Epidermal melanocyte (primary cell): ENCODE measurements around the gene DDX41.

Experiments
- DNase-seq: peaks from one replicate; pipeline ENCODE4 v3.0.0; 2011; ENCODE audit warnings: low spot score; ENCODE audit not compliant: insufficient read length

The DDX41 gene

DNA sequence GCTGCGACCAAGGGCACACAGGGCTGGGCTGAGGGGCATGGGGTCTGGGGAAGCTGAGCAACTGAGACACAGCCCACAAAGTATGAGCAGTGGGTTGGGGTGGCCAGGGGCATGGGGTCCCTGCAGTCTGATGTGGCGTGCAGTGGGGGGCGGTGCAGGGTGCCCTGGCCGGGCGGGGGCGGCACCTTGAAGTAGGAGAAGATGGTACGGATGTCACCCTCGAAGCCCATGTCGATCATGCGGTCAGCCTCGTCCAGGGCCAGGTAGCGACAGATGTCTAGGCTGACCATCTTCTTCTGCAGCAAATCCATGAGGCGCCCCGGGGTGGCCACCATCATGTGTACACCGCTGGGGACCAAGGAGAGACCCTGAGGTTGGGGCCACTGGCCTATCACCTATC is 3.3 kb downstream of the DDX41 start:
- DNase-seq, result no peak

DNA sequence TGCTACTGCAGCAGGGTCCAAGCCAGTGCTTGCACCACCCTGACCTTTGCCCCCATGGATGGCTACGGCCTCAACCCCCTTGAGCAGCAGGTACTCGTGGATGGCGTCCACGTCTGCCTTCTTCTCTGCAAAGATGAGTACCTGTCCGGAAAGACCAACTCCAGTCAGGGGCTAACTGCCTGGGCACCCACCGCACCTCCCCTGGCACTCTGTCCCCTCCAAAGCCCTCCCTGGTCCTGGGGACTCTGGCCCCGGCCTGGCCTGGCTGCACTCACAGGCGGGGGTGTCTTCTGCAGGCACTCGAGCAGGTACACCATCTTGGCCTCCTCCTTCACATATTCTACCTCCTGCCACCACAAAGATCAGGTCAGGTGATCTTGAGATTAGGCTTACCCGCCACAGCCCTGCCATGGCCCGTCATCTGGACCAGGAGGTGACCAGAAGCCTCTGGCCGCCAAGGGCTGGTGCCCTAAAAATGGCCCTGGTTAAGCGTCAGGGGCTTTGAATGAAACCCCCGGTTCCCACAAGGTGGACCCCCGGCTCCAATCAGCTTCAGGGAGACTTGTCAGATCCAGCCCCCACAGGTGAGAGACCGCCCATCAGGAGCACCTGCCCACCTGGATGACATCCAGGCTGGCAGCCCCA is 3.9 kb downstream of the DDX41 start:
- no peak for DNase-seq

DNA sequence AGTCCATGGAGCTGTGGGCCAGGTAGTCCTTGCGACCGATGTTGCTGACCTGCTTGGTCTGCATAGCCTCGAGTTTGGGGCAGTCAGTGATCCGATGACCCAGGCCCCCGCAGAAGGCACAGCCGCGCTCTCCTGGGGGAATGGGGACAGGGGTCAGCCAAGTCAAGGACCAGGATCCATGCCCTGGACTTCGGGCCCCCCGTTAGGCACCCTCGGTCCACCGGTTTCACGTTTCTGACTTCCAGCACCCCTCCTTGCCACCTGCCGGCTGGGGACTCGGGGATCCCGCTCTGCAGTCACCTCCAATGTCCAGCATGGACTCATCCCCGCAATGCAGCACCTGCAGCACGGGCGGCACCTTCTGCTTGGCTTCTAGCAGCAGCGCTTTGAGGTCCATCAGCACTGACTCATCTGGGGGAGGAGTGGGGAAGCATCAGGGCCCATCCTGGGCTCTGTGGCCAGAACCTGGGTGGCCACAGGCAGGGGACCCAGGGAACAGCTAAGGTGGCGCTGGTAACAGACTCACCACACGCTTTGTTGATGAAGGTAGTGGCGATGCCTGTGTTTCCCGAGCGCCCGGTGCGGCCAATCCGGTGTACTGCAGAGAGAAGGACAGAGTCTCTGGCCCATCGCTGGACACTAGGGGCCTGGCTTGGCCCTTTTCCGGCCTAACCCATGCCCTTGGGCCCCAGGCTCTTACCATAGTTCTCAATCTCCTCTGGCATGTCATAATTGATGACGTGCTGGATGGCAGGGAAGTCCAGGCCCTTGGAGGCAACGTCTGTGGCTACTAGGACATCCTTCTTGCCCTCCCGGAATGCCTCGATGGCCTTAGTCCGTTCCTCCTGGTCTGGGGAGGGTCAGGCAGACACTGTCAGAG is 4.7 kb downstream of the DDX41 start:
- DNase-seq, result no peak

DNA sequence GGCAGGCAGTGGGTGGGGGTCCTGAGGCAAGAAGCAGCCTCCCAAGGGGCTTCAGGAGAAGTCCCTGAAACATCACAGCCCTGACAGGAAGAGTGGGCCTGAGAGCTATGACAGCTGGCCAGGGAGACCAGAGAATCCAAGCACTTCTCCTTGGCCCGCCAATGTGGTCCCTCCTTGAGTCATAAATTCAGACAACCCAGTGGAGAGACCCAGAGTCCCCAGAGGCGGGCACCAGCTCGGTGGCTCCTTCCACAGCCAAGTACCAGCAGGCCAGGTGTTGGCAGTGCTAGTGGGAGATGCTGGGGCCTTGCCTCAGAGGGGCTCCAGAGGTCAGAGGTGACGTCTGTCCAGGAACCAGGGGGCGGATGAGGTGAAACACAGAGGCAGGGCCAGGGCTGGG is 5.6 kb downstream of the DDX41 start:
- no peak for DNase-seq

DNA sequence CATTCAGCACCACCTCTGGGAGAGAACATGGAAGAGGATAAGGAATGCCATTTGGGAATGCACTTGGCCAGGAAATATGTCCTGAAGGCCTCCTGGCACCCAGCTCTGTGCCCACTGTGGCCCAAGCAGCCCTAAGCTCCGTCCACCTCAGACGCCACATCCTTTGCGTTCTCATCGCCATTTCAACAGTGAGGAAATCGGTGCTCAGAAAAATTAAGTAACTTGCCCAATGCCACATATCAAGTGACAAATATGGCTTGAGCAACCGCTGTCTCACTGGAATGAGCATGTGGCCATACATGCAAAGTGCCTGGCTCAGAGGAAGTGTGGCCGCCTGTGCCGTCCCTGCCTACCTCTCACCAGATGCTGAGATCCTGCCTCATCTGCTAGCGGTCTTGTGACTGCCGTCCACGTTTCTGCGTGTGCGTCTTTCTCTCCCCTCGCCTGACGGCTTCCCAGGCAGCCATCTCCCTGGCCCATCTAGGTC is 6.2 kb downstream of the DDX41 start:
- DNase-seq, result no peak

DNA sequence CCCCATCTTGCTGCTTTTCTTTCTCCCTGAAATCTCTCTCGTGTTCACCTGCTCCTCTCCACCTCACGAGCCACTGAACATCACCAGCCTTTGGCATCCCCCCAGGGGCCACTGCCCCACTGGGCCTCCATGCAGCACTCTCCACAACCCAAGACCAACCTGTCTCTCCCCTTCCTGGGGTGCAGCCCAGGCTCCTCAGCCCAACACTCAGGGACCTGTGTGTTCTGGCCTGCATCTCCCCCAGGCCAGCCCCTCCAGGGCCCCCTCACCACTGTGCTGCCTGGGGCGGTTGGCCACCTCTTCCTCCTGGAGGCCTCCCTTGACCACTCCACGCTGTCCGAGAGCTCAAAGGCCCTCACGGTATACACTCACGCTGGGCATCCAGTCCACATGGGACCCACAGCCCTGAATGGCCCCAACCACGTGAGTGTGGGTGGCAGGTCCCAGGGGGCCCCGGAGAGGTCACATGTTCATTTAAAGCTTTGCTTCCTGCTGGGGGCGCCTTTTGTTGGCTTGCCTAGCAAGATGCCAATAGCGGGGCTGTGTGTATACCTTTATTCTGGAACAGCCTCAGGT is 6.7 kb downstream of the DDX41 start:
- no peak for DNase-seq

DNA sequence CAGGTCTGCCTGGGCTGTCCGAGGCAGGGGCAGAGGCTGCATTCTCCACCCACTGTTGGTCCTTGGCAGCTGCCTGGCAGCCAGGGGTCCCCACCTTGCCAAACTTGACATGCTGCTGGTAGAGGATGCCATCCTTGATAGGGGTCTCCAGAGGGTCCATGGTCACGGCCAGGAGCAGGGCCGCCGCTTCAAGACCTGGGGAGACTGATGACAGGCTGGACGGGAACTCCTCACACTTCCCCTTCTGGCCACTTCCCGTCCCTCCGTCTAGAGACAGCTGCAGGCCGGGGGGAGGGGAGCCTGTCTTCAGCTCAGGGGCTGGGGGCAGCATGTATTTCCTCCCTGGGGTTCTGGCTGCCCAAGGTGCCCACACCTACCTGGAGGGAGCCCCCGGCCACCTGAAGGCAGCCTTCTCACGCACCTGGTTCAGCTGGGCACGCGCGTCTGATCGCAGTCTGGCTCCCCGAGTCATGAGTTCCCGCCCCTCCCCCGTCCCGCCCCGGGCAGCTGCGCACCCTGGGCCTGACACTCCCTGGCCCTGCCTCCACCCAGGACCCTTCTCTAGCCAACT is 7.3 kb downstream of the DDX41 start, which contains the start of gene DOK3:
DOK3 (minus strand) TSS at position 446 of the 571 bp plus-strand sequence; CDS start at position 160, 286 bp downstream.
- DNase-seq, result no peak

DNA sequence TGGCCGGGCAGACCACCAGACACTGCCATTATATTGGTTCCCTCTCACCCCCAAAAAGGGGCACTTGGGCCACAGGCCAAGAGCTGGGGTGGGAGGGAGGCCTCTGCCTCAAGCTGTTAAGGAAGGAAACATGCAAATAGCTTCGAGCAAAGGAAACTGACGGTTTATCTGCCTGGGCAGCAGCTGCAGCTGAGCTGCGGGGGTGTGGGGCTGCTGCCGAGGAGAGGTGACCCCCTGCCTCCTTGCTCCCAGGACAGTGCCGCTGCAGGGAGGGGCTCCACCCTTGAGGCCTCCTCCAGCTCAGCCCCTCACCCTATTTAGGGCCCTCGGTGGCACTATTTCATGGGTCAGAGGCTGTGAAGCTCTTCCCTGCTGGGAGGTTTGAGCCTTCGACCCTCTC is 7.9 kb downstream of the DDX41 start:
- DNase-seq, result no peak

DNA sequence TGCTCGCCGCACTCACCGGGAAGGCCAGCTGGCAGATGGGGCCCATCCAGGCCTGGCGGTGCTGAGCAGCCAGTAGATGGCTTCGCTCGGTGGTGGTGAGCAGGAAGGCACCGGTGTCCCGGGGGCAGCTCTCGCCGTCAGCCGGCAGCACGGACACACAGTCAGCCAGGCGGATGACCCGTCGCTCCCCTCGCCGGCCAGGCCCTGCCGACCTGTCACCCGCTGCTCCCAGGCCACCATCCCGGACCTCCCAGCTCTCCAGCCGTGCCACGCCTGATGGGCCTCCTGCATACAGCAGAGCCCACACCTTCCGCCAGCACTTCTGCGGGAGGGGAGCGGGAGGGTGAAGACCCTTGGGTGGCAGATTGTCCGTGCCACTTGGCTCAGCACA is 8.5 kb downstream of the DDX41 start:
- no peak for DNase-seq

DNA sequence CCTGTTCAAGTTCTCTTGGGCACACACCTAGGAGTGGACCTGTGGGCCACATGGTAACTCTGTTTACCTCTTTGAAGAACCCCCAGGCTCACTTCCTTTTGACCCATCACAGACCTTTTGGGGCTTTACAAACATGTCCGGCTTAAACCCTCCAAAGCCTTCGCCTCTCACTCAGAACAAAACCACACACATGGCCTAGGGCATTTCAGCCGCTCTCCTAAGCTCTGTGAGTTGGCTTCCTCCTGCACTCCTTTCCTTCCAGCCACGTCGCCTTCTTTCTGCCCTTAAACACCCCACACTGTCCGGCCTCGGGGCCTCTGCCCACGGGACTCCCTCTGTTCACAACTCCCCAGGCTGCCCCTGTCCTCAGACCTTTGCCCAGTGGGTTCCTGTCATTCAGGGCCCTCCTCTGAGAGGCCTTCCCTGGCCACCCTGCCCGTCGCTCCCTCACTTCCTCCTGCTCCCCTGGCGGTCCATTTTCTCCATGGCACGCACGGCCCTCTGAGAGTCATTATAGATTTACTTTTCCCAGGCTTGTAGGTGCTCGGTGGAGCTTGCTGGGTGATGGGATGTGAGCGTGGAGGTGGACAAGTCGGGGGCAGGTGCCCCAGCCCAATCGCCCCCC is 9.1 kb downstream of the DDX41 start:
- DNase-seq, result no peak

DNA sequence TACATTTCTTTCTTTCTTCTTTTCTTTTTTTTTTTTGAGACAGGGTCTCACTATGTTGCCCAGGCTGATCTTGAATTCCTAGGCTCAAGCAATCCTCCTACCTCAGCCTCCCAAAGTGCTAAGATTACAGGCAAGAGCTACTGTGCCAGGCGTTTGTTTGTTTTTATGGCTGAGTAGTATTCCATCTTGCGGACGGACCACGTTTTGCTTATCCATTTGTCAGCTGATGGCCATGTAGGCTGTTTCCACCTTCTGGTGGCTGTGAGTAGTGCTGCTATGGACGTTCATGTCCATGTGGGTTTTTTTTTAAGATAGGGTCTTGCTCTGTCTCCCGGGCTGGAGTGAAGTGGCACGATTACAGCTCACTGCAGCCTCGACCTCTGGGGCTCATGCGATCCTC is 9.6 kb downstream of the DDX41 start:
- DNase-seq, result no peak

DNA sequence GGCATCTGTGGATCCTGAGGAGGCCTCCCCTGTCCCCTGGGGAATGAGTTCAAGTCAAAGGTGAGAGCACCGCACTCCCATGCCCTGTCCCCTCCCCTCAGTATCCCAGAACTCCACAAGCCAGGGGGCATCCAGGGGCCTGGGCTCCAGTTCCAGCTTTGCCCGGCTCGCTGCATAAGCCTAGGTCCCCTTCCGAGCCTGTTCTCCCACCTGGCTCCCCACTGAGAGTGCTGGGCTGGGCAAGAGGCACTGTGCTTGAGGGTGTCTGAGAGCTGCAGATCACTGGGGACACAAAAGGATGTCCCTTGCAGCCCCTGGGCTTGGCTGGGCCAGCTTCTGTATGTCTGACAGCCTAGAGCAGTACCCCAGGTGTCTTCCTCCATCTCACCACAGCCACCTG is 11.7 kb downstream of the DDX41 start:
- no peak for DNase-seq

DNA sequence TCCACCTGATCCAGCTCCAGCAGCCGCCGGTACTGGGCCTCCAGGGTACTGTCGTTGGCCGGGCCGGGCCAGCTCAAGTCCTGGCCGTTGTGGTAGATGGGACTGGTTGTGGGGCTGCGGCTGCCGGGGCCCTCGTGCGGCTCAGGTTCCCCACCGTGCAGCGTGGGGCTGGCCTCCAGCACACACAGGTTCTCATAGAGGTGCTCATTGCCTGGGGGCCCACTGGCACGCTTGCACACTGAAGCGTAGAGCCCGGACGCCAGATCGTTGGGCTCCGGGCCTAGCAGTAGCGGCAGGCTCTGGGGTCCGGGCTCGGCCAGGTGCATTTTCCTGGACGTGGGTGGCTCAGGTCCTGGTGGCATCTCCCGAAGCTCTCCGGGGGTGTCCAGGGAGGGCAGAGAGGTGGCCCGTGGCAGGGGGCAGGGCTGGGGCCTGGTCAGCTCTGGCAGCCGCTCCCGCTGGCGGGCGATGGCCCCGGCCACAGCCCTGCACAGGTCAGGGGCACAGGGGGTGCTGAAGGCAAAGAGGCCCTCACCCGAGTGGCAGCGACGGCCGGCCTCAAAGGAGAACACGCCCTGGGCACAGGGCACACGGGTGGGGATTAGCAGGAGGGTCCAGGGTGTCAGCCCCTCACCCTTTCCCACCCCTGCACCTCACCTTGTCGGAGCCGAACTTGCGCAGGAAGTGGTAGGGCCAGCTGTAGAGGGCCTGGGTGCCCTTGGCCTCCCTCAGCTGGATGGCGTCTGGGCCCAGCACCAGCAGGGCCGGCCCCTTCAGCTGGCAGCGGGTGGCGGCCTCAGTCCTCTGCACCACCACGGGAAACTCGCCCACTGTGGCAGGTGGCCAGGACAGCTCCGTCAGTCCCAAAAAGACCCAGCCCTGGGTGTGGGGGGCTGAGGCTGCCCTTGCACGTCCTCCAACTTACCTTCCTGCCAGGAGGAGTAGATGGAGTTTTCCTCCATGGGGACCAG is 12.4 kb downstream of the DDX41 start:
- DNase-seq, result no peak

DNA sequence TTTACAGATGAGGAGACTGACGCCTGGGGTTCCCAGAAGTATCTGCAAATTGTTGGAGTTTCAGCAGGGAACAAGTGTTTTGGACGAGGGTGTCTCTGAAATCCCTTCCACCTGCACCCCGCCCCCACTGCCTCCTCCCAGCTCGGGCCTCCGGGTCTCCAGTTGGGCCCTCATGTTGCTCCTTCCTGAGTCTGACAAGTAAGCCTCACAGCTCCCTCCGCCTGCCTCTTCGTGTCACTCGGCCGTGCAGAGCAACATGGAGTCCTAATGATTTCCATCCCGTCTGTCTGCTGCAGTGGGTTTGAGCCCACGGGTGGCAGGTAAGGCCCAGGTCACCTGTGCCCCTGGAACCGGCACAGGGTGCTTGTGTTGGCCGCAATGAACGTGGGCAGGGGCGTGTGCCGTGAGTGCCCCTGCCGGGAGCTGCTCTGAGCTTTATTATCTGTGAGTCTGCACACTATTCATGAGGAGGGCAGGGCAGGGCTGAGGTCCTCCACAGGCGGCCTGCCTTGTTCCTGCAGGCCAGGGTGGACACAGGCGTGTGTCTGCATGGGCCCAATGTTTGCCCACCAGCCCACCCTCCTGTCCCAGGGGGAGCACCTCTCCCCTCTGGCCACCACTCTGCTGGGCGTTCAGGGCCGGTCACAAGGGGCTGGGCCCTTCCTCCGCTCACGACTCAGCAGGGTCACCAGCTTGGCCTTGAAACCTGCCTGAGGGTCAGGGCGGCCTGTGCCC is 13.2 kb downstream of the DDX41 start:
- no peak for DNase-seq

DNA sequence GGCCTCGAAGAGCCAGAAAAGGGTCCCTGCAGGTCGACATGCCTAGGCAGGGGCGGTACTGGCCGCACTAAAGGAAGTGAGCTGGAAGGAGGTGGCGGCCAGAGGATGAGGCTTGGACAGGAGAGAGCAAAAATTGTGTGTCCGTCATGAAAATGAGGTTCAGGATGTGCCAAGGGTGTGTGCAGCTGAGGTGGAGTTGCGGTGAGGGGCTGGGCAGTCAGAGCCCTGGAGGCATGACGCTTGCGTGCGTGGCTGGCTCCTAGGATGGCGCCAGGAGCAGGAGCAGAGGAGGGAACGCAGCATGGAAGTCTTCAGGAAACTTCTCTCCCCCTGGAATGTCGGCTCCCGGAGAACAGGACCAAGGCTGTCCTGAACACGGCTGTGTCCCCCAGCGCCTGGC is 13.9 kb downstream of the DDX41 start:
- no peak for DNase-seq

DNA sequence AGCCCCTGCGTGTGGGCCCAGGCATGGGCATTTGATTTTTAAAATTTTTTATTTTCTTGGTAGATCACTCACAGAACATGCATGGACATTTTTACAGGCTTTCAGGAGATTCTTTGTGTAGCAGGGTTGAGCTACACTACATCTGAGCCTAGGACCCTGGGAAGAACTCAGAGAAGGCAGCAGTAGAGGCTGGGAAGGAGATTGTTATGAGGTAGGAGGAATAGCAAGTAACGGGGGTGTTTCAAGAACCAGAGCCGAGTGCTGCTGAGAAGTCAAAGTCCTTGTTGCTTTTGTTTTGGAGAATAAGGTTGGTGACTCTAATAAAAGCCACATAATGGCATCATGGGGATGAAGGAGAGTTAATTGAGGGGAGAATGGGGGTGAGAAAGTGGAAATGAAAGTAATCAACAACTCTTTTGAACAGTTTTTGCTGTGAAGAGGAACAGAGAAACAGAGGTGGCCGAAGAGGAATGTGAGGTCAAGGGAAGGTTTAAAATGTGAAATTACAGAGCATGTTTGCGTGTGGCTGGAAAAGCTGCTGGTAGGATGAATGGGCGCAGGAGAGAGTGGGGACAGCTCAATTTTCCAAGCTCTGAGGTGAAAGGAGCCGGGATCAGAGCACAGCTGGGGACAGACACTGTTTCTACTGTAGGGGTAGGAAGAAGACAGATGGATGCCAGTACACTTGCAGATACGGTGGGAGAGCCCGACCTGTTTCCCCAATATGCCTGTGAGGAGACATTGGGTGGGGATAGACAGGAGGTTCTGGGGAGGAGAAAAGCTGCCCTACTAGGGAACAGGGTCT is 14.7 kb downstream of the DDX41 start:
- no peak for DNase-seq

DNA sequence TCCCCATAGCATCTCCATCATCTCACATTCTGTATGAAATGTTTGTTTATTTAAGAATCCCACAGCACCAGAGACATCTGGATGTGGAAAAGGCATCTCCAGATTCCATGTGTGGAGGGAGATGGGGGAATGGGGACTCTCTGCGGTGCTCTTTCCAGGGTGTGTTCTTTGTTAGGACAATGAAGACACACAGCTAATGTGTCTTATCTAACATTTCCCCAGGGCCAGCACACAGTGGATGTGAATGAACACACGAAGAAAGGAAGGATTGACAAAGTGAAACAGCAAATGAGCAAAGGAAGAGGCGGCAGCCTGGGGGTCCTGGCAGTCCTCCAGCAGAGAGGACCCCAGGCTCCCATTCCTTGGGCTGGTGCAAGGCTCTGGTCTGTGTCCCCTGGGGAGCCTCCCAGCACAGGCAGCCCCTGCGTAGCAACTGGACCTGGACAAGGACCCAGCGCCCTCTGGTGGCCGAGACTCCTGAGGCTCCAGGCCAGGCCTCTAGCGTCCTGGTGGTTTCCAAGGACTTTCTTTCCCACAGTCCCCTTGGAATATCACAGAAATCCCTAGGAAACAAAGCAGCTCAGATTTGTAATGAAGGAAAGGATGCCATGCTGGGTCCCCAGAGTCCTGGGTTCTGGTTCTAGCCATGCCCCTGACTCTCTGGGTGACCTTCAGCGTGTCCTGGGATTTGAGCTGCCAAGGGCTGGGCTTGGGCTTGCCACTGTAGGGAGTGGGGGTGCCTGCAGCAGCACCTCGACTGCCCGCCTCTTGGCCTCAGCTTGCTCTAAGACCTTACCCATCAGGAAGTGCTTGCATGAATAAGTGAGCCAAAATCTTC is 15.9 kb downstream of the DDX41 start:
- DNase-seq, result peak; percentile 98

DNA sequence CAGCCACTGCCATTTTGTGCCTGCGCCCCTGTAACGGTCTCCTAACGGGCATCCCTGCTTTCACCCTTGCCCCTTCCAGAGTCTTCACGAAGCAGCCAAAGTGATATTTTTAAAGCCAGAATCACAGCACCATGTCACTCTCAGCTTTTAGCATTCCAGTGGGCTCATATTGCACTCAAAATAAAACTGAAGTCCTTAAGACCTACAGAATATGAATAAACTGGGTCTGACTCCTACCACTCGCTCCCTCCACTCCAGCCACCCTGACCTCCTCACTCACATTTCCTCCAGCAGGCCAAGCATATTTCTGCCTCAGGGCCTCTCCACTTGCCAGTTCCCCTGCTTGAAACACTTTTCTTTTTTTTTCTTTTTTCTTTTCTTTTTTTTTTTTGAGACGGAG is 16.9 kb downstream of the DDX41 start:
- no peak for DNase-seq
